DMS 273 (cell line): ENCODE measurements around the gene USP38.
"Not testable (repeated sequence)": the region's sequence is repeated elsewhere in the genome, so short reads cannot be mapped to it uniquely, and the experiment has no call there.

Experiments used
- DNase-seq: peaks from one replicate; lab custom pipeline; 2025; ENCODE audit not compliant: unreplicated experiment; lab: John Stamatoyannopoulos, UW

The USP38 gene

DNA sequence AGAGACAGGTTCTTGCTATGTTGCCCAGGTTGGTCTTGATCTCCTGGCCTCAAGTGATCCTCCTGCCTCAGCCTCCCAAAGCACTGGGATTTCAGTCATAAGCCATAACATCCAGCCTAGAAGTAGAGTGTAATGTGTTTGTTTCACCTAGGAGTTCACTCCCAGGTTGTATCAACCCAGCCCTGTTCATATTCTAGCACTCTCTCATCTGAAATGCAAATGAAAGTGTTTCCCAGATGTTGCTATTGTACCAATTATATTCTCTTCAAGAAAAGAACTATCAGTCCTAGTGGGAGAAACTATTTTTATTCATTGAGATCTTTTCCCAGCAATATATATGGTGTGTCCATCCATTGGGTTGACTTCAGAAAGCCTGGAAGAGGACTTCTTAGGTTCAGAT, 72.6 kb downstream of the USP38 start:
- no peak for DNase-seq

DNA sequence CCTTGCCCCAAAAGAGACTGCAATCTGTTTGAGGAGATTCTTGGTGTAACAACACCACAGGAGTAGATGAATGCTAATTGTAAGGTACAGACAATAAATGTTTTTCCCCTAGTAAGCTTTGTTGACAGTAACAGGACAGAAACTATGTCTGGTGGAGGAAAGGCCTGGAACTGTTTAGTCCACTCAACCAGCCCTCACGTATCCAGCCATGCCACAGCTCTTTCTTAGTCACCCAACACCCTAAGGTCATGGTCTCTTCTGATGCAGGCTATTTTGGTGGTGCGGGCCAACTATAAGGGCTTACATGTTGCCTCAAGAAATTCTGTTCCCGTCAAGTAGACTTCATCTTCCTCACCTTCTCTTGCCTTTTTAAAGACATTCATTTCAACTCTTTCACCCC, 76.0 kb downstream of the USP38 start:
- DNase-seq, result no peak

GRCh38 chr4:143262838-143263237, 78.1 kb downstream of the USP38 start:
- DNase-seq, result no peak

GRCh38 chr4:143267690-143268089, 83.0 kb downstream of the USP38 start:
- not testable (repeated sequence) for DNase-seq

DNA sequence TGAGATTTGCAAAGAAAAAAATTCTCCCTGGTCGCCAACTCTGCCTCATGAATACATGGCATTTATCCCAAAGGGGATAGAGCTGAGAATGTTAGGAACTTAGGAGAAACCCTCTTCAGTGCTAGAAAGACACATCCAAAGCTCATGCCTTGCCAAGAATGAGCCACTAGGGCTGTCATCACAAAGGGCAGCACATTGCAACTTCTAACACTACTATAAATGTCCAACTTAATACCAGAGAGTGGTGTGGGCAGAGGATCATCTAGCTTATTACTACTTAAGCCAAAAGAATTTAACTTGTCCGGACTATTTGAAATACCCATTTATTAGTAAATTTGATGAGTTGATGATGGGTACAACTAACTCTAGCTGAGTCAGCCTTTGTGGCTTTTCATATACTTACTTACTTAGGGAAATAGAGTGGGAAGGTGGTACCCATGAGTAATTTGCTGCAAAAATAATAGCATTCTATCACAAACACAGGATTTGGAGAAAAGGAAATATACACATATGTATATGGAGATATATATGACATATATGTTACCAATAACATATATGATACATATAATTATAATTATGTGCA, 85.6 kb downstream of the USP38 start:
- no peak for DNase-seq
